Measurements from ENCODE around the gene LRRC8B.
"Not testable (repeated sequence)": the region's sequence is repeated elsewhere in the genome, so short reads cannot be mapped to it uniquely, and the experiment has no call there.

The LRRC8B gene

DNA sequence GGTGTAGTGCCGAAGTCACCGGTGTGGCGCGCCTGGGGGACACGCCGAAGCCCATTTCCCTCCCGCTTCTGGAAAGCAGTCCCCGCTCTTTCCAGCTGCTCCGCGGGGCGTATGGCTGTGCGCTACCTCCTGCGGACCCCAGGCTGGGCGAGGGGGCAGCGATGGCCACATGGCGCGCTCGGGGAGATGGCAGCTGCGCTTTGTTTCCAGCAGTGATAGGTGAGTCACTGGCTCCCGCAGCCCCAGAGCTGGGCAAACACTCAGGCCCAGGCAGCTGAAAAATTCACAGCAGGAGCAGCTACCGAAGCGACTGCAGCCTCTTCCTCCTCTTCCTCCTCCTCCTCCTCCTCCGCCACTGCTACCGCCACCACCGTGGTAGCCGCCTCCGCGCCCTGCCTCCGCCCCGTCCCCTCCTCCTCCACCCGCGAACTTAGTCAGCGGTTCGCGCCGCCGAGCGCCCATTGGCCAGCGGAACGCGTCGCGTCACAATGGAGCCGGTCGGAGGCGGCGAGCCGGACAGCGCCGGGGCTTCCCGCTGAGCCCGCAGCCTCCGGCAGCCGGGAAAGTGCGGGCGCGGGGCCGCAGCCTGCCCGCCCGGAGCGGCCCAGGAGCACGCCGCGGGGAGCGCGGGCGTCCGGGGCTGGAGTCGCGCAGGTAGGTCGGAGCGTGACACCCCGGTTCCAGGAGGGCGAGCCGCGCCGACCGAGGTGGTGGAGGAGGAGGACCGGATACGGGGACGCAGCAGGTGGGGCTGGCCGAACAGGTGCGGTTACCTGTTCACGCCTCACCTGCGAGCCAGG lies at the start of gene LRRC8B:
LRRC8B (plus strand) TSS at position 461 of the 800 bp plus-strand sequence. CDS start 57,822 bp downstream, outside the sequence.
- DNase-seq, result peak; percentile 81 to 95

DNA sequence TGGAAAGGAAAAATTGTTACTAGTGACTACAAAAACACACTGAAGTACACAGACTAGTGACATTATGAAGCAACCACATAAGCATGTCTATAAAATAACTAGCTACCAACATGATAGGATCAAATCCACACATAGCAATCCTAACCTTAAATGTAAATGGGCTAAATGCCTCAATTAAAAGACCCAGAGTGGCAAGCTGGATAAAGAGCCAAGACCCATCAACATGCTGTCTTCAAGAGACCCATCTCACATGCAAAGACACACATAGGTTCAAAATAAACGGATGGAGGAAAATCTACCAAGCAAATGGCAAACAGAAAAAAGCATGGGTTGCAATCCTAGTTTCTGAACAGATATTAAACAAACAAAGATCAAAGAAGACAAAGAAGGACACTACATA lies 49.4 kb upstream of the LRRC8B start:
- no peak for DNase-seq

DNA sequence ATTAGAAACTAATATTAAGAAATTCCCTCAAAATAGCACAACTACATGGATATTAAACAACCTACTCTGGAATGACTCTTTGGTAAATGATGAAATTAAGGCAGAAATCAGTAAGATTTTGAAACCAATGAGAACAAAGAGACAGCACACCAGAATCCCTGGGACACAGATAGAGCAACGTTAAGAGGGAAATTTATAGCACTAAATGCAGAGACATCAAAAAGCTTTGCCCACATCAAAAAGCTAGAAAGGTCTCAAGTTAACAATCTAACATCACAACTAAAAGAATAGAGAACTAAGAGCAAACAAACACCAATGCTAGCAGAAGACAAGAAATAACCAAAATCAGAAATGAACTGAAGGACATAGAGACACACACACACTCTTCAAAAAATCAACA lies 48.6 kb upstream of the LRRC8B start:
- no peak for DNase-seq

DNA sequence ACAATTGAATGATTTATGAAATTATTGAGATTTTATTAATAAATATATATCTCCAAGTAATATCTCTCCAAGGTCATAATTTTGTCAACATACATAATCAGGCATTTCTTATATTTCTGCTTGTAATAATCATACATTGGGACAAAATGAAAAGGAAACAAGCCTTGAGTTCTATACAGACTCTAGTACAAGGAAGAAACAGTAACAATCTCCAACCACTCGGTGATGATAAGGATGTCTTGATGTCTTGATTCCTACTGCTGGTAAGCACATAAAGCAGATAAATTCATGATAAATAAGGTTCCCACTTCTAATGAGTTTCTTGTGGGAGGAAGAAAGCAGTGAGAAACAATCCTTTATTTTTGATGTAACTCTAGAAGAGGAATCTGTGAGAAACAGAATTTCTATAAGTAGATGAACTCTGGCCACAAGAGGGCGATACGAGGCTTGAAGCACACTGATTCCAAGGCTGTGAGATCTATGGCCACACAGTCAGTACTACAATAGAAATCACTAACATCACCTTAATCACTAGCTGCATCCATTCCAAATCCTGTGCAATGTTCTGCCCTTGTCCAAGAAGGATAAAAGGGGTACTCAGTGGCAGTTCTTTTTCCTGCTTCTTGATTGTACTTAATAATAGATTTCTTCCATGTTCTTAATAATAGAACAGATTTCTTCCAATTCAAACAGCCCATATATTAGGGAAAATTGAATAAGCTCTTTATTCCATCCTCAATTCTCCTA lies 41.4 kb upstream of the LRRC8B start:
- DNase-seq, result peak; percentile 45 to 91

DNA sequence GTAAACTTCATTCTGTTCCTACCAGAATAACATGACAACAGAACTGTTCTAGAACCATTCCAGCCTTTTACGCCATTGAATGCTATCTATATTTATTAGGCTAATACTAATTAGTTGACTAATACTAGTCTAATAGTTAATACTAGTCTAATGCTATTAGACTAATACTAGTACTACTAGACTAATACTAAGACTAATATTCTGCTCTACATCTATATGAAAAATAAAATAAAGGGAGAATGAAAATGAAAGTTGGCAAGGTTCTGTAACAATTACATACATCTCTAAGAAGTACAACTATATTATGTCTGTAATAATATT lies 40.9 kb upstream of the LRRC8B start:
- DNase-seq, result no peak

DNA sequence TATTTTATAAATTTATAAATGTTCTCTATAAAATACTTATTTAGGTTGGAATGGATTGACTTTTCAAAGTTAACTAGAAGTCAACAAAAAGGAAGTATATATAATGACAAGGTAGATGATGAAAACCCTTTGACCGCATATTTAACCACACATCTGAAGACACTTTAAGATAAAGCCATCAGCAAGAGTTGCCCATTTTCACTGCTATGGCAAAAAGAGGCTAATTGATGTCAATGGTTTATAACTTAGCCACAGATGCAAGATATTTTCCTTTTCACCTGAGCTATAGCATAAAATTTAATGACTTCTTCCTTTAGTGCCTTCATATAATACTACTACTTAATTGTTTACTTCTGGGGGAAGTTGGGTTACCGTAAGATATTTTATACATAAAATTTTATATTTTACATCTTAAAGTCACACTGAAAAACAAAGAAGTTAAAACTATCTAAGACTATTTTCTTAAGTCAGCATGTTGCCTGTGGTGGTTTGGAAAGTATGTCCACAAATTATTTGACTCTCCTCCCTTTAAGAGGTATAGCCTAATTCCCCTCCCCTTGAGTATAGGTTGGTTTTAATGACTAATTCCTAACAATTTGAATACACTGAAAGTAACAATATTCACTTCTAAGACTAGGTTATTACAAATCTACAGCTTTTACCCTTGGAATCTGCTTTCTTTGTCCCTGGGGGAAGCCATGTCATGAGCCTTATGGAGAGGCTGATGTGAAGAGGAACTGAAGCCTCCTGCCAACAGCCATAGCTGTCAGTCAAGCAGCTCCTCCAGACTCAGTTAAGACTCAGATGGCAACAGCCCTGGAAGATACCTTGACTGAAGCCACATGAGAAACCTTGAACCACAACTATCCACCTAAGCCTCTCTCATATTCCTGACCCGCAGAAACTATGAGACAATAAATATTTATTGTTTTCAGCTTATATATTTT lies 40.3 kb upstream of the LRRC8B start:
- no peak for DNase-seq

DNA sequence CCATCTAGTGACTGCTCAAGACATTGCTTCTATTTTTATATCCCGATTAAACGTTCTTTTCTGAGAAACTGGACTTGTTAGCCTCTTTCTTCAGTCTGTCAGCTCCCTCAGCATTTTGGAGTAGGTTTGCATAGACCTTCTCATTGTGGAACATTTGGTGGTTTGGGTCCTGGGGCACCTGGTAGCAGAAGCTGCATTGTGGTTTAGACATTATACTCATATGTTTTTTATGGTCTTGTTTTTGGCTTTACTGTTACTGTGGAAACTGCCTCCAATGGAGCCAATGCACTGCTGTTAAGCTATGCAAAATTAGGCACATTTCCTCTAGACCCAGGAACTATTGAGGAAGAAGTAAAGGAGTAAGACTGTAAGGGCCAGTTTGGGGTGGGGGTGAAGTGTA lies 36.7 kb upstream of the LRRC8B start:
- DNase-seq, result no peak

DNA sequence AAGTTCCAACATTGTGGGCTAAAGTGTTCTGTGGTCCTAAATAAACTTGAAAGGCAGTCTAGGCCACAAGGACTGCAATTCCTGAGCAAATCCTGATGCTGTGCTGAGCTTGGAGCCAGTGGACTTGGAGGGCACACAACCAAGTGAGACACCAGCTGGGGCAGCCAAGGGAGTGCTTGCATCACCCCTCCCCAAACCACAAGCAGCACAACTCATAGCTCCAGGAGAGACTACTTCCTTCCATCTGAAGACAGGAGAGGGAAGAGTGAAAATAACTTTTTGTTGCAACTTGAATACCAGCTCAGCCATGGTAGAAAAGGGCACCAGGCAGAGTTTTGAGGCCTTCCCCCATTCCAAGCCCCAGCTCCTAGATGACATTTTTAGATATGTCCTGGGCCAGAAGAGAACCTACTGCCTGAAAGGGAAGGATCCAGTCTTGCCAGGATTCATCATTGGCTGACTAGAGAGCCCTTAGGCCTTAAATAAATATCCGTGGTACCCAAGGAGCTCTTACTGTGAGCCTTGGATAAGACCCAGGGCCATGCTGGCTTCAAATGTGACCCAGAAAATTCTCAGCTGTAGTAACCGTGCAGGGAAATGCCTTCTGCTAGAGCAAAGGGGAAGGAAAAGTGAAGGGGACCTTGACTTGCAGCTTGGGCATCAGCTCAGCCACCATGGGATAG lies 35.4 kb upstream of the LRRC8B start:
- DNase-seq, result no peak

DNA sequence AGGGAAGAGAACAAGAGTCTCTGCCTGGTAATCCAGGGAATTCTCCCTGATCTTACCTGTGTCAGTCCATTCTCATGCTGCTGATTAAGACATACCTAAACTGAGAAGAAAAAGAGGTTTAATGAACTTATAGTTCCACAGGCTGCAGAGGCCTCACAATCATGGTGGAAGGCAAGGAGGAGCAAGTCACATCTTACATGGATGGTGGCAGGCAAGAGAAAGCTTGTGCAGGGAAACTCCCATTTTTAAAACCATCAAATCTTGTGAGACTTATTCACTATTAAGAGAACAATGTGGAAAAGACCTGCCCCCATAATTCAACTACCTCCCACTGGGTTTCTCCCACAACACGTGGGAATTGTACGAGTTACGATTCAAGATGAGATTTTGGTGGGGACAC lies 34.2 kb upstream of the LRRC8B start:
- no peak for DNase-seq

DNA sequence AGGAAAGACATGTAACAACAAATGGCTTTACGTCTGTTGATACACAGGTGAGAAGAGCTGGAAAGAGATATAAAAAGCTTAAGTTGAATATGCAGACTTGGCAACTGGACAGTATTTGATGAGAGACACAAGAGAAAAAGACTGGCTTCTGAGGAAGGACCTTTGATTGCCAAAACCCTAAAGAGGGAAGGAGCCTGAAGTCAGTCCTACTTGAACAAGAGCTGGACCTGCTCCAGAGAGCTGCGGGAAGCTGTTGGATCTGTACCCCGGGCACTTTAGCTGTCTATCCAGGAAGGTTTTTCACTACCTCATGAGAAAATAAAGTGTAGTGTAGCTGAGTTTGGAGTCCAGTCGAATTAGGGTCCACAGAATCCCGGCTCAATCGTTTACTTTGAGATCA lies 25.3 kb upstream of the LRRC8B start:
- no peak for DNase-seq

DNA sequence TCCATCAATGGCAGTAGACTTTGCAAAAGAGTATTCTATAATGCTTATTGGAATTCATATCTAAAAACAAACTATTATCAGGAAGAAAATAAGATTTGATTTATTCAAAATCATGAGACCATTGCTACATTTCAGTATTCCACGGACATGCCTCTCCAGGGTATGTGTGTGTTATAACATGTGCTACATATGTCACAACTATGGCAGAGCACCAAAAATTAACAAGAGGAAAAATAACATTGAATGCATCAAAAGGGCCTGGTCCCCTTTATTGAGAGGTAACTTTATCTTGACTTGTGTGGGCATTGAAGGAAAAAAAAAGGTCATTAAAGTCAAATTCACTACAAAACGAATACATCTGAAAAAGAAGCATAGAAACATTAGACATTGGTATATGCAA lies 22.6 kb upstream of the LRRC8B start:
- DNase-seq, result no peak

DNA sequence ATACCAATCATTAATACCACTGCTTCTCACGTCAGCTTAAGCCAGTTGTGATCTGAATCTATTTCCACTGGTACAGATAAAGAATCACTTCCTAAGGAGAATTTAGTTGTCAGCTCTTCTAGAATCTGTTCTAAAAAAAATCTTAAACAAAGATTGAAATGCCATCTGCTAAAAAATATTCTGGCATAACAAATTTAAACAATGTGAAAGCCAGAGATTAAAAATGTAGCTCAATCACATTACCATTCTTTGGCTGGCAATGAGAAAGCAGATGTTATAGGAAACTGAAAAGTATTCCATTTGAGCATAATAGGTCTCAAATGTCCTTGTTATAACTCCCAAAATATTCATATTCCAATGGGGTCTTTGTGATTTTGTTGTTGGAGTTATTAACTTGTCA lies 21.7 kb upstream of the LRRC8B start:
- DNase-seq, result no peak

DNA sequence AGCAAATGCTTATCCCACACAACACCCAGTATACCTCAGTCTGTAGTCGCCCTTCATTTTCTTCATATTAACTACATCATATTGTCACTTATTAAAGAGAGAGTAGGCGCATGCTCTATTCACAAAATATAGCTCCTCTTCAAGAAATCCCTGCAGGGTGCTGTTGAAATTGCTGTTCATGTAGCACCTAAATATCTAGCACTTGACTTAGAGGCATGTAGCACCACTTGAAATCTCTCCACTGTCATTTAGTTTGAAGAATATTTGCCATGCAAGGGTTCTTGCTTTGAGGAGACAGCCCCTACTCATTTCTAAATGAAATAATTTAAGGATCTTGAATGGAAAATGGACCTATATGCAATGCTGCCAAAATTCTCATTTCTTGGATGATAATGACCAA lies 20.9 kb upstream of the LRRC8B start:
- no peak for DNase-seq

DNA sequence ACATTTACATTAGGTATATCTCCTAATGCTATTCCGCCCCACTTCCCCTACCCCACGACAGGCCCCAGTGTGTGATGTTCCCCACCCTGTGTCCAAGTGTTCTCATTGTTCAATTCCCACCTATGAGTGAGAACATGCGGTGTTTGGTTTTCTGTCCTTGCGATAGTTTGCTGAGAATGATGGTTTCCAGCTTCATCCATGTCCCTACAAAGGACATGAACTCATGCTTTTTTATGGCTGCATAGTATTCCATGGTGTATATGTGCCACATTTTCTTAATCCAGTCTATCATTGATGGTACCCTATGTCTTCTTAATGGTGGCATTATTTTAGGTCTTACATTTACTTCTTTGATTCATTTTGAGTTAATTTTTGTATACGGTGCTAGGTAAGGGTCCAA lies 14.6 kb upstream of the LRRC8B start:
- not testable (repeated sequence) for DNase-seq

DNA sequence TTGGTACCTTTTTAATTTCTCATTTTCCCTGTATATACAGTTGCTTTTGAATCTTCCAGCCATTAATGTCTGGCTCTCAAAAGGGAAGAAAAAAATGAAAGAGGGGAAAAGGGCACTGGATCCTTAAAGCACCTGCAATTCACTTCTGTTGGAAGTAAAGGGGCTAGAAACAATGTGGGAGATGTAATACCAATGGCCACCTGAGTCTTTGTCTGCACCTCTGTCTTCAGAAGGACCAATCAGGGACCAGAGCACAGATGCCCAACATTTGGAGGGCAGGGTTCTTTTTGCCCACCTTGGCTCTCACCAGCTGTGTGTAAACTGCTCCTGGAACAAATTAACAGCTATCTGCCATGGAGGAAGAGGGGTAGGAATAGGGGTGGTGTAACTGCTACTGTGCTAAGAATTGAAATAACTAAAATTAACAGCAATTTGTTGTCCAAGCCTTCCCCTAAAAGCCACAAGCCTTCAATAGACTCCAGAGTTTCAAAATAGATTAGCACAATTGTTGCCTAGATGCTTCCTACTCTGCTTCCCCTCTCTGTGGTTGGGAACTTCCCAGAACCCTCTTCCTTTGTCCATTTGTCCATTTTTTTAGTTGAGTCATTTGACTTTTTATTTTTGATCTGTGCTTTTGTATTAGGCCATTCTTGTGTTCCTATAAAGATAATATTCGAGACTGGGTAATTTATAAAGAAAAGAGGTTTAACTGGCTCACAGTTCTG lies 11.5 kb upstream of the LRRC8B start:
- DNase-seq, result no peak

DNA sequence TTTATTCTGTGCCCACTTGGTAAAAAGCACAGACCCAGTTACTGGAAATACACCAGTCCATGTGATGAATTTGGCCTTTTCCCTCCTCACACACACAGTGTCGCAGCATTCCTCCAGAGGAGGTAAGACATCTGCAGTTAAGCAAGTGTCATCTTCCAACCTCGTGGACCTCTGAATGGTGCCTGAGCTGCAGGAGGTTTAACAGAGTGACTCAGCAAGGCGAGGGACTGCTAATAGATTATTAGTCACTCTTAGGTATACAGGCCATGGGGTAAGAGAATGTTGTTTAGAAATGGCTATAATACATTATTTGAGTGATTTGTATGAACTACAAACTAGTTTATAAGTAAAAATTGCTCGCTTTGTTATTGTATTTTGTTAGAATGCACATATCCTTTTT lies 8.6 kb upstream of the LRRC8B start:
- no peak for DNase-seq

DNA sequence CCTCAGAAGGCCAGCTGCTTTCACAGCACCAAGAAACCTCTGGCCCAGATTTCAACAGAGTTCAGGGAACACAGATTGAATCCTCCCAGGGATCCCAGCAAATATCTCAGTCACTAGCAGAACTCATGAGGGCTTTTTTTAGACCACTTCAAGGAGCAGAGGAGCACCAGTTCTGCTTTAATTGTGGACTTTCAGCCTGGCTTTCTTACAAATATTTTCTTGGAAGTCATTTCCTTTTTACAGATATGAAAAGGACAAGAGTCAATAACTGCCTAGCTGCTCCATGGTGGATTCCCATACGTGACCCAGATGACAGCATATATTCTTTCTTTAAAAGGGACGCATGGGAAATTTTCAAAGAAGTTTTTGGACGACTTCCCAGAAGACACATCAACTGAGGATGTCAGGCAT lies 6.4 kb upstream of the LRRC8B start:
- no peak for DNase-seq

DNA sequence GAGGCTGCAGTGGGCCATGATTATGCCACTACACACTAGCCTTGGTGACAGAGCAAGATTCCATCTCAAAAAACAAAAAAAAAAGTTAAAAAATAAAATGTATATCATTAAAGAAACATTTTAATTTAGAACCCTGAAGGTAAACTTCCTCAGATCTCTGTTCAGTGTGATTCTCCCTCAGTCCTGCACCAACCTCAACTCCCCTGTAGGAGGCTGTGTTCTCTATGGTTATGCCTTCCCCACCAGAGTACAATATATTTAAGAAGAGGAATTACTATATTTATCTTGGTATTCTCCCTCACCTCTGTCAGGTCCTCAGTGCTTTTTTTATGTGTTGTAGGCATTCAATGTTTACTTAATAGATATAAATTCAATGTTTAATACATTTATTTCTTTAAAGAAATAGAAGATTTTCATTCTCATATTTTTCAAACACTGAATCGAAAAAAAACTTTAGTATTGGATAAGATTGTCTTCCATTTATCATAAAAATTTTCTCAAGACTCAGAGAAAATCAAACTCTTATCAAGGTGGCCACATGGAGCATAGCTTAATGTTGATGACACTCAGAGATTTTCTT lies 4.8 kb upstream of the LRRC8B start:
- DNase-seq, result peak in 1 of 2 experiments; percentile 38

DNA sequence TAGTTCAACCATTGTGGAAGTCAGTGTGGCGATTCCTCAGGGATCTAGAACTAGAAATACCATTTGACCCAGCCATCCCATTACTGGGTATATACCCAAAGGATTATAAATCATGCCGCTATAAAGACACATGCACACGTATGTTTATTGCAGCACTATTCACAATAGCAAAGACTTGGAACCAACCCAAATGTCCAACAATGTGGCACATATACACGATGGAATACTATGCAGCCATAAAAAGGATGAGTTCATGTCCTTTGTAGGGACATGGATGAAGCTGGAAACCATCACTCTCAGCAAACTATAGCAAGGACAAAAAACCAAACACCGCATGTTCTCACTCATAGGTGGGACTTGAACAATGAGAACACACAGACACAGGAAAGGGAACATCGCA lies 2.7 kb upstream of the LRRC8B start:
- DNase-seq, result not testable (repeated sequence)

DNA sequence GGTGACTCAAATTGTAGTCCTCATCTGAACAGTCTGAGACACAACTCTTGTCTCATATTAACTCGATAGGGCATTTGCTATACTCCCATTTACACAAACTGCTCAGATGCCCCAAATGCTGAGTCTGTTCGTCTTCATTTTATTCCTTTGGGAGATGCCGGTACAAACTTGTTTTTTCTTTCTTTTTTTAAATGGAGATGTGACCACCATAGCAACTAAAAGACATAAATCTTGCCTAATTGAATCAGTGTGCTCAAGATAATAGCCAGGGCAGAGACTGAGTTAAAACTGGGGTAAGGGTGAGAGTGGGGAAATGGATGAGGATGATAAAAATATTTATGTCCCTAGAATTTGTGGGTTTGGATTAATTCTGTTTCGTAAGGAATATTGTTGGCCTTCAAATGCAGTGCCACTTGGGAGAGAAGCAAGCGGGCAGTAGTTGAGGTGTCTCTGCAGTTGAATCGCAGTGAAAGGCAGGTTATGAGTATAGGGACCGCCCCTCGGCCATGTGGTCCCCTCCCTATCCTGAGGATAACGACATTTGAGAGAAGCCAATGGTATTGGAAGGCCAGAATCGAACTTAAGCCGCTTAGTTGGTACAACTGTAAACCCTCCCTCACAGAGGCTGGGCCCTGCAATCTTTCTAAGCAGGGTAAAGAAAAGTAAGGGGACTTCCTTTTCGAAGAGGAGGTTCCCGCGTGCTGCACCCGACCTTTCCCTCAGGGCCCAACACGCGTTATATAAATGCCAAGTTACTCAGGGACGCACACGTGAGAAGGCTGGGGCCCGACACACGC lies 859 bp upstream of the LRRC8B start:
- peak; percentile 76 to 84 for DNase-seq

Data from NCI-H526 (cell line).